BJ (cell line): ENCODE results near the gene C6orf15. TPM values are rescaled to one million over a fixed set of nuclear protein-coding genes. Genes with fewer than 3 reads are reported as not detected.

Experiments
- CTCF ChIA-PET: fragments of 350-600 bp; formaldehyde crosslinking; extraction: SDS; loops from one replicate; lab custom pipeline; 2021; ENCODE audit warnings: antibody characterized with exemption, inconsistent platforms; lab: Yijun Ruan, JAX
- POLR2A ChIA-PET: fragments of 300-600 bp; sonication (Branson Sonifier 250); formaldehyde crosslinking; extraction: SDS; loops from one replicate; lab custom pipeline; 2021; ENCODE audit warnings: antibody characterized with exemption; lab: Charles Lee
- DNase-seq: peaks from one replicate; pipeline ENCODE4 v3.0.0-alpha.2; 2011; ENCODE audit warnings: low read depth
- H3K27me3 ChIP-seq: 2 replicates; pipeline ENCODE4 v1.6.0; 2011; ENCODE audit warnings: low read length; ENCODE audit not compliant: control insufficient read depth, insufficient read depth
- H3K36me3 ChIP-seq: 2 replicates; pipeline ENCODE4 v1.5.1; 2011; ENCODE audit warnings: low read length; ENCODE audit not compliant: control insufficient read depth, insufficient read depth
- H3K4me3 ChIP-seq: 2 replicates; pipeline ENCODE4 v1.5.1; 2011; ENCODE audit warnings: low read depth, mild to moderate bottlenecking, control low read depth, low read length
- polyA plus RNA-seq: library from polyadenylated mRNA; depleted of rRNA; stranded (reverse); fragments of >200 nt; gene quantifications from 2 replicates; pipeline ENCODE4 v1.2.3, GENCODE V29; 2011; rRNA removed
- small RNA-seq: library from RNA; depleted of rRNA; stranded (forward); fragments of <200 nt; gene quantifications from one replicate; pipeline ENCODE3, GENCODE V24; 2012; ENCODE audit warnings: low replicate concordance, low read depth; ENCODE audit not compliant: insufficient read length
- TF ChIP-seq, protein P1 (sequence below): IDR thresholded peaks from 2 replicates; pipeline ENCODE4 v1.5.1; 2011; ENCODE audit warnings: low read depth, mild to moderate bottlenecking, control low read depth, inconsistent platforms, low read length, moderate library complexity; ENCODE audit not compliant: insufficient read depth

The C6orf15 gene
- polyA plus RNA-seq, 1 experiment, result not detected

DNA sequence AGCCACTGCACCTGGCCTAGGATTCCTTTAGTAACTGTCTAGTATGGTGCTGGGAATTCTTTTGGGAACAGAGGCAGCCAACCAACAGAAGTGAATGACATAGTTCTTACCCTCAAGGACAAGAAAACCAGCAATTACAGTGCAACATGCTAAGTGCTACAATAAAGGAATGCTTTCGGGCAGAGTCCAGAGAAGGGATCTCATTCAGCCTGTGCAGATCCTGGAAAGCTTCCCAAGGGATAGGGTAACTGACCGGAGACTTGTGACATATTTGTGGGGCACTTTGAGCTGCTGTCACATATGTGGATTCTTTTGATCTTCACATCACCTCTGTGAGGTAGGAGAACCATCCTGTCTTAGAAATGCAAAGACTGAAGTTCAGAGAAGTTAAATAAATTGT, 46.8 kb downstream of the C6orf15 start:
- peaks cover 4% of the 10 kb centered on the region for H3K27me3 ChIP-seq
- DNase-seq, result no peak
- POLR2A ChIA-PET, result no interaction called here
- CTCF ChIA-PET, result interaction anchor here (0.9 to 7.7 kb wide), 2 partner anchors 14 to 151 kb away, joined by 3 to 40 read pairs; partner anchors contain the start of gene VARS2
- no peak overlapping the region for H3K4me3 ChIP-seq
- TF ChIP-seq, protein P1, sequence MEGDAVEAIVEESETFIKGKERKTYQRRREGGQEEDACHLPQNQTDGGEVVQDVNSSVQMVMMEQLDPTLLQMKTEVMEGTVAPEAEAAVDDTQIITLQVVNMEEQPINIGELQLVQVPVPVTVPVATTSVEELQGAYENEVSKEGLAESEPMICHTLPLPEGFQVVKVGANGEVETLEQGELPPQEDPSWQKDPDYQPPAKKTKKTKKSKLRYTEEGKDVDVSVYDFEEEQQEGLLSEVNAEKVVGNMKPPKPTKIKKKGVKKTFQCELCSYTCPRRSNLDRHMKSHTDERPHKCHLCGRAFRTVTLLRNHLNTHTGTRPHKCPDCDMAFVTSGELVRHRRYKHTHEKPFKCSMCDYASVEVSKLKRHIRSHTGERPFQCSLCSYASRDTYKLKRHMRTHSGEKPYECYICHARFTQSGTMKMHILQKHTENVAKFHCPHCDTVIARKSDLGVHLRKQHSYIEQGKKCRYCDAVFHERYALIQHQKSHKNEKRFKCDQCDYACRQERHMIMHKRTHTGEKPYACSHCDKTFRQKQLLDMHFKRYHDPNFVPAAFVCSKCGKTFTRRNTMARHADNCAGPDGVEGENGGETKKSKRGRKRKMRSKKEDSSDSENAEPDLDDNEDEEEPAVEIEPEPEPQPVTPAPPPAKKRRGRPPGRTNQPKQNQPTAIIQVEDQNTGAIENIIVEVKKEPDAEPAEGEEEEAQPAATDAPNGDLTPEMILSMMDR, result no peak
- H3K36me3 ChIP-seq, result no peaks in the 10 kb centered on the region

DNA sequence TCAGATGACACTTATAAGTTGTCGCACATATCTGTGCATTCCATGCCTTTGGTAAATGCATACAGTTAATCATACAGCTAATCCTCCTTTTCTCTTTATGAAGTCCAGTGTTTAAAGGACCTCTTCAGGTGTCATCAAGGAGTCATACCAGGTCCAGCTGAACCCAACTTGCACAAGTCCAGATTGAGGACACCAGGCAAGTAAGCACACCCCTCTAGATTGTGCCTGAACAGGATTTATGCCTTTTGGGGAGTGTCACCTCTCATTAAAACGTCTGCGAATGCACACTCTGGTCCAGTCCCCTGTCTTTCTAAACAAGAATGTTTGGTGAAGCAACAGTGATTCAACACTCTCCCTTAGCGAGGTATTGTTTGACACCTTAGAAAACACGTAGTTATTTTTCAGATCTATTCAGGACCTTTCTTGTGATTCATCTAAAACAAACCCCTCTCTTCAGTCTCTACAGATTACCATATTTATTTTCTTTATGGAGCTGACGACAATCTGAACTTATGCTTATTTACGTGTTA, 48.4 kb downstream of the C6orf15 start:
- CTCF ChIA-PET, result interaction anchor here (1.0 to 7.7 kb wide), 4 partner anchors 8 to 242 kb away, joined by 3 to 40 read pairs (median 5); partner anchors contain the start of gene VARS2
- H3K27me3 ChIP-seq, result peaks cover 4% of the 10 kb centered on the region
- POLR2A ChIA-PET, result no interaction called here
- H3K36me3 ChIP-seq, result no peaks in the 10 kb centered on the region
- H3K4me3 ChIP-seq, result no peak overlapping the region
- TF ChIP-seq, protein P1, result no peak
- DNase-seq, result no peak

Small RNAs within 50 kb of the gene (small RNA-seq; reads per million reads assigned to genes)
- gene POLR2LP1 (not detected), gene RNU6-1133P (not detected)

Other genes with a start within 250 kb of the C6orf15 start
- 10.6 and 17.0 TPM in 2 replicates for gene DDR1, start 228.1 kb downstream of the C6orf15 start, polyA plus RNA-seq
- 24.9 and 28.2 TPM in 2 replicates for gene GTF2H4, start 204.4 kb downstream of the C6orf15 start, polyA plus RNA-seq
- gene VARS2, start 198.3 kb downstream of the C6orf15 start, polyA plus RNA-seq, result 14.8 and 16.1 TPM in 2 replicates
- gene SFTA2, start 180.4 kb downstream of the C6orf15 start, polyA plus RNA-seq, result not detected in 2 replicates
- gene MUCL3, start 171.6 kb downstream of the C6orf15 start, polyA plus RNA-seq, result not detected in 2 replicates
- not detected in 2 replicates for gene MUC21, start 128.9 kb downstream of the C6orf15 start, polyA plus RNA-seq
- gene MUC22, start 102.1 kb downstream of the C6orf15 start, polyA plus RNA-seq, result not detected in 2 replicates
- gene PSORS1C1, start 2.2 kb upstream of the C6orf15 start, polyA plus RNA-seq, result 4.9 and 6.7 TPM in 2 replicates
- gene CDSN, start 7.9 kb upstream of the C6orf15 start, polyA plus RNA-seq, result not detected in 2 replicates
- gene PSORS1C2, start 26.5 kb upstream of the C6orf15 start, polyA plus RNA-seq, result not detected in 2 replicates
- 11.0 and 15.5 TPM in 2 replicates for gene CCHCR1, start 45.2 kb upstream of the C6orf15 start, polyA plus RNA-seq
- 8.5 and 10.4 TPM in 2 replicates for gene TCF19, start 46.0 kb upstream of the C6orf15 start, polyA plus RNA-seq
- 0.11 and 0.22 TPM in 2 replicates for gene POU5F1, start 58.1 kb upstream of the C6orf15 start, polyA plus RNA-seq
- 435 and 776 TPM in 2 replicates for gene HLA-C, start 159.5 kb upstream of the C6orf15 start, polyA plus RNA-seq
- 1,142 and 1,777 TPM in 2 replicates for gene HLA-B, start 244.6 kb upstream of the C6orf15 start, polyA plus RNA-seq